ENCODE measurements around the gene CYP1B1. TPM values are rescaled to one million over a fixed set of nuclear protein-coding genes. Genes with fewer than 3 reads are reported as not detected.

CYP1B1 gene
- total RNA-seq, 2 experiments from 2014 or later = 0.14 to 0.17 TPM

- Histone ChIP-seq H3K4me3 (ENCODE audit: low read length) (no peak overlapping the region), H3K27me3 (ENCODE audit: control insufficient read depth in 1 of 2, insufficient read depth in 2 of 2, low read length in 2 of 2) (peaks cover 5 to 9% of the 10 kb centered on the region in 2 experiments), H3K36me3 (ENCODE audit: insufficient read depth, low read length) (no peaks in the 10 kb centered on the region), H3K4me1 (ENCODE audit: insufficient read depth, low read length) (no peaks in the 10 kb centered on the region), H3K27ac (ENCODE audit: low read depth in 1 of 2, low read length in 2 of 2) (no peak overlapping the region), H3K9me3 (ENCODE audit: control insufficient read depth in 1 of 2, insufficient read depth in 1 of 2, low read length in 2 of 2) (no peaks in the 10 kb centered on the region)
- ATAC-seq (ENCODE audit: poor library complexity) (no peak), DNase-seq (no peak)
- intact Hi-C loops (cut with DNase I, micrococcal nuclease) = loop anchor here in 1 of 2 experiments (10.0 kb wide), 1 partner anchor 715 kb away; no protein-coding TSS in a partner anchor
- no peak for TF ChIP-seq CTCF (IDR thresholded peaks at IDR 0.05)
- H3K27ac Mint-ChIP-seq = no peak overlapping the region
- ChIA-PET POLR2A (no interaction called here), CTCF (no interaction called here)
- no peaks in the 10 kb centered on the region for H3K4me1 Mint-ChIP-seq (ENCODE audit: low read depth)
- H3K27me3 Mint-ChIP-seq = peaks cover 49% of the 10 kb centered on the region
- H3K36me3 Mint-ChIP-seq (ENCODE audit: low read depth) = no peaks in the 10 kb centered on the region
- H3K4me3 Mint-ChIP-seq = no peak overlapping the region
- peaks cover 3% of the 10 kb centered on the region for H3K9me3 Mint-ChIP-seq
These were observed 33.8 kb upstream of the CYP1B1 start for GRCh38 chr2:38109732-38110181.

DNA sequence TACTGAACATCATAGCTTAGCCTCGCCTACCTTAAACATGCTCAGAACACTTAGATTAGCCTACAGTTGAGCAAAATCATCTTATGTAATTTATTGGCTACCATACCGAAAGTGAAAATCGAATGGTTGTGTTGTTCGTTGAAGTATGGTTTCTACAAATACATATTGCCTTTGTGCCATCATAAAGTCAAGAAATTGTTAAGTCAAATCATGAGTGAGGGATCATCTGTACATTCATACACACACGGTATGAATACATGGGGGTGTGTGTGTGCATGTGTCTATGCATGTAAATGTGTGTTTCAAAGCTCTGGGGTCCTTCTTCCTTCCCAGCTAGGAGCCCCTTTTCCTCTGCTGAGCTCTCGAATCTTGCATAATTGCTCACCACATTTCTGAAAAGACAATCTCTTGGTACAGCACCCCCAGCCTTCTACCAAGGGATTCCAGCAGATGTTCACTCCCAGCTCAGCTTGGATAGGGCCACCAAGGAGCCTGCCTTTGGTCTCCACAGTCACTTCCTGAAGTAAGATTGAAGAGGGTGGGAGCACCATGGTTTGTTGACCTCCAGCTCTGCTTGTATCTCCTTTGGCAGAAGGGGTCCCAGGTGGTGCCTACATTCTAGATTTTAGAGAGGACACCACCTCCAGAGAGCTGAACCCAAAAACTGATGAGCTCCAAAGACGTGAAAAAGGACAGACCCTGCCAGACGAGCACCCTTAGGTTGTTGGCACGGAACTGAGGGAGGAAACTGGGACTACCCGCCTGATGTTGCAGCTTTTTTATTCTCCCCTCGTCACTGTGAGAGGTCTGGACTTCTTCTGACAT lies 33.2 kb upstream of the CYP1B1 start:
- intact Hi-C loops (cut with DNase I, micrococcal nuclease) = no loop called here

DNA sequence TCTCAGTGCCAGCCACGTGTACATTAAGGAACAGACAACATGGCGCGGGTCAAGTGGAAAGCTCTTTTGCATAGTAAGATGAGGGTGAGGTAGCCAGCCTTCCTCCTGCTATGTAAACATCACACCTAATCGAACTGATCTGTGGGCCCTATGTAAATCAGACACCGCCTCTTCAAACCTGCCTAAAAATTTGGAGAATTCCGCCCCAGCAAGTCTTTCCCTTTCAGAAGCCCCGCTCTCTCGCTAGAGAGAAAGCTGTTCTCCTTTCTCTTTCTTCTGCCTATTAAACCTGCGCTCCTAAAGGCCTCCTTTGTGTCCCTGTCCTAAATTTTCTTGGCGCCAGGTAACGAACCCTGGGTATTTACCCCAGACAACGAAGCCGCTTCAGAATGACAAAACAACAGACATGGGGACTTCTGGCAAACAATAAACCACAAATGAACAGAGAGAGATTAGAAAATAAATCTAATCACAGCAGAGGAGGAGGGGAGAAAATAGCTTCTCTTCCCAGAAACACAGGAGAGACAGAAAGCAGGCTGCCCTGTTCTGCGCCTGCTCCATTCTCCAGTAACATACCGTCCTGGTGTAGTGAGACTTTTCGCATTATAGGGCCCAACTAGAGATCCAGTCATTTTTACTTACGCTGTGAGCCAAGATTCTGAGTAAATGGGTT lies 31.9 kb upstream of the CYP1B1 start:
- Mint-ChIP-seq H3K36me3 (ENCODE audit: low read depth) (no peaks in the 10 kb centered on the region), H3K4me1 (ENCODE audit: low read depth) (no peaks in the 10 kb centered on the region), H3K27me3 (peaks cover 44% of the 10 kb centered on the region), H3K9me3 (peaks cover 3% of the 10 kb centered on the region), H3K4me3 (no peak overlapping the region), H3K27ac (no peak overlapping the region)
- CTCF ChIA-PET = no interaction called here
- TF ChIP-seq CTCF (IDR thresholded peaks at IDR 0.05) = no peak
- no peak overlapping the region for H3K27ac ChIP-seq (ENCODE audit: low read depth in 1 of 2, low read length in 2 of 2)
- intact Hi-C loops (cut with DNase I, micrococcal nuclease) = no loop called here
- no peaks in the 10 kb centered on the region for H3K36me3 ChIP-seq (ENCODE audit: insufficient read depth, low read length)
- no peak for ATAC-seq (ENCODE audit: poor library complexity)
- POLR2A ChIA-PET = no interaction called here
- H3K4me3 ChIP-seq (ENCODE audit: low read length) = no peak overlapping the region
- H3K9me3 ChIP-seq (ENCODE audit: control insufficient read depth in 1 of 2, insufficient read depth in 1 of 2, low read length in 2 of 2) = peaks cover 0 to 7% of the 10 kb centered on the region in 2 experiments
- peaks cover 1 to 5% of the 10 kb centered on the region in 2 experiments for H3K27me3 ChIP-seq (ENCODE audit: control insufficient read depth in 1 of 2, insufficient read depth in 2 of 2, low read length in 2 of 2)
- no peak for DNase-seq
- H3K4me1 ChIP-seq (ENCODE audit: insufficient read depth, low read length) = no peaks in the 10 kb centered on the region

More for the DNA sequence above, 33.2 kb upstream of the CYP1B1 start:
- peaks cover 0 to 1% of the 10 kb centered on the region in 2 experiments for H3K9me3 ChIP-seq (ENCODE audit: control insufficient read depth in 1 of 2, insufficient read depth in 1 of 2, low read length in 2 of 2)
- Mint-ChIP-seq H3K27ac (no peak overlapping the region), H3K9me3 (peaks cover 3% of the 10 kb centered on the region), H3K4me3 (no peak overlapping the region), H3K36me3 (ENCODE audit: low read depth) (no peaks in the 10 kb centered on the region), H3K27me3 (peaks cover 49% of the 10 kb centered on the region), H3K4me1 (ENCODE audit: low read depth) (no peaks in the 10 kb centered on the region)
- POLR2A ChIA-PET = no interaction called here
- H3K27me3 ChIP-seq (ENCODE audit: control insufficient read depth in 1 of 2, insufficient read depth in 2 of 2, low read length in 2 of 2) = peaks cover 5 to 9% of the 10 kb centered on the region in 2 experiments
- ATAC-seq (ENCODE audit: poor library complexity) (no peak), DNase-seq (no peak)
- no peaks in the 10 kb centered on the region for H3K4me1 ChIP-seq (ENCODE audit: insufficient read depth, low read length)
- H3K36me3 ChIP-seq (ENCODE audit: insufficient read depth, low read length) = no peaks in the 10 kb centered on the region
- H3K4me3 ChIP-seq (ENCODE audit: low read length) = no peak overlapping the region
- no peak overlapping the region for H3K27ac ChIP-seq (ENCODE audit: low read depth in 1 of 2, low read length in 2 of 2)
- CTCF ChIA-PET = interaction anchor here (0.6 kb wide), 1 partner anchor 171 kb away, joined by 3 read pairs; no protein-coding TSS in a partner anchor
- no peak for TF ChIP-seq CTCF (IDR thresholded peaks at IDR 0.05)
